Transverse colon (tissue), 4 donors: Measurements from ENCODE around the gene ZSWIM2. TPM values are rescaled to one million over a fixed set of nuclear protein-coding genes. Genes with fewer than 3 reads are reported as not detected.
"Not testable (repeated sequence)": the region's sequence is repeated elsewhere in the genome, so short reads cannot be mapped to it uniquely, and the experiment has no call there.

ENCODE experiments used
- DNase-seq: peaks from one replicate; pipeline ENCODE4 v3.0.0-alpha.2; 2019
- H3K27ac ChIP-seq, 4 donors: fragments of 200-600 bp; sonication (generic); 2 replicates each; pipeline ENCODE4 v1.5.1; 2016 to 2018; ENCODE audit warnings: inconsistent platforms in 4 of 4
- H3K27me3 ChIP-seq: fragments of 200-600 bp; sonication (generic); 2 replicates; pipeline ENCODE4 v1.5.1; 2017; ENCODE audit warnings: inconsistent platforms
- H3K36me3 ChIP-seq, 4 donors: fragments of 200-600 bp; sonication (generic); 2 replicates each; pipeline ENCODE4 v1.5.1; 2017 to 2019; ENCODE audit warnings: inconsistent platforms in 4 of 4
- H3K4me1 ChIP-seq, 4 donors: fragments of 200-600 bp; sonication (generic); 2 replicates each; pipeline ENCODE4 v1.5.1; 2017 to 2020; ENCODE audit warnings: inconsistent platforms in 4 of 4
- H3K4me3 ChIP-seq, 4 donors: fragments of 200-600 bp; sonication (generic); 1 replicate in 1 of 4; 2 replicates in 3 of 4; pipeline versions ENCODE4 v1.5.1 to v1.6.1; 2017 to 2019; ENCODE audit warnings: inconsistent platforms in 4 of 4
- H3K9me3 ChIP-seq, 2 donors: fragments of 200-600 bp; sonication (generic); 2 replicates each; pipeline ENCODE4 v1.5.1; 2017 to 2019; ENCODE audit warnings: inconsistent platforms in 2 of 2
- EP300 ChIP-seq: sonication (generic); formaldehyde crosslinking; IDR thresholded peaks from one replicate; pipeline ENCODE4 v1.6.1; 2017; ENCODE audit warnings: antibody characterized with exemption, low read depth
- POLR2A ChIP-seq: fragments of 450-650 bp; IDR thresholded peaks from one replicate; pipeline ENCODE4 v1.6.1; 2016; ENCODE audit warnings: antibody characterized with exemption, mild to moderate bottlenecking, moderate library complexity
- POLR2AphosphoS5 ChIP-seq, 3 donors: sonication (generic); formaldehyde crosslinking; IDR thresholded peaks; one replicate each; pipeline ENCODE4 v1.6.1; 2016; ENCODE audit warnings: antibody characterized with exemption in 3 of 3
- WGBS, 2 donors: methylation state at CpG; one replicate each; pipeline ENCODE4 v1.1.5; 2018; ENCODE audit warnings: low coverage in 1 of 2; 5-methylcytosine and 5-hydroxymethylcytosine counted together
- in situ Hi-C, 4 donors: fragments of 200-750 bp; cut with MboI; loops; one replicate each; pipeline versions ENCODE4 v1.15.0 to v1.15.1; 2017; ENCODE audit warnings: low sequenced_read_pairs in 3 of 4, low pct_ligation_motif_present in 1 of 4, low pct_unique_long_range_greater_than_20kb in 1 of 4
- intact Hi-C: fragments of 100-400 bp; cut with DNase I; formaldehyde crosslinking; loops from one replicate; pipeline ENCODE4 v1.15.1; 2023; ENCODE audit warnings: low total_unique reads
- total RNA-seq, 4 donors: library from RNA; depleted of rRNA; stranded (reverse); fragments of >200 nt; gene quantifications; one replicate each; pipeline ENCODE4 v1.1.0, GENCODE V29; 2016
- TF ChIP-seq, protein P1 (sequence below), 5 experiments: fragments of 200-600 bp in 3 of 5; fragments of 450-650 bp in 2 of 5; sonication (generic) in 3 of 5; IDR thresholded peaks; 1 replicate in 2 of 5; 2 replicates in 3 of 5; pipeline ENCODE4 v1.5.1; 2016 to 2017; ENCODE audit warnings: antibody characterized with exemption in 5 of 5, inconsistent platforms in 3 of 5, mild to moderate bottlenecking in 2 of 5, moderate library complexity in 1 of 5

Gene ZSWIM2
- total RNA-seq, 4 donors from 2014 or later: not detected

- TF ChIP-seq, protein P1, sequence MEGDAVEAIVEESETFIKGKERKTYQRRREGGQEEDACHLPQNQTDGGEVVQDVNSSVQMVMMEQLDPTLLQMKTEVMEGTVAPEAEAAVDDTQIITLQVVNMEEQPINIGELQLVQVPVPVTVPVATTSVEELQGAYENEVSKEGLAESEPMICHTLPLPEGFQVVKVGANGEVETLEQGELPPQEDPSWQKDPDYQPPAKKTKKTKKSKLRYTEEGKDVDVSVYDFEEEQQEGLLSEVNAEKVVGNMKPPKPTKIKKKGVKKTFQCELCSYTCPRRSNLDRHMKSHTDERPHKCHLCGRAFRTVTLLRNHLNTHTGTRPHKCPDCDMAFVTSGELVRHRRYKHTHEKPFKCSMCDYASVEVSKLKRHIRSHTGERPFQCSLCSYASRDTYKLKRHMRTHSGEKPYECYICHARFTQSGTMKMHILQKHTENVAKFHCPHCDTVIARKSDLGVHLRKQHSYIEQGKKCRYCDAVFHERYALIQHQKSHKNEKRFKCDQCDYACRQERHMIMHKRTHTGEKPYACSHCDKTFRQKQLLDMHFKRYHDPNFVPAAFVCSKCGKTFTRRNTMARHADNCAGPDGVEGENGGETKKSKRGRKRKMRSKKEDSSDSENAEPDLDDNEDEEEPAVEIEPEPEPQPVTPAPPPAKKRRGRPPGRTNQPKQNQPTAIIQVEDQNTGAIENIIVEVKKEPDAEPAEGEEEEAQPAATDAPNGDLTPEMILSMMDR (IDR thresholded peaks at IDR 0.05): no peak
- no peak for TF ChIP-seq POLR2A
- no peak for TF ChIP-seq POLR2AphosphoS5 (IDR thresholded peaks at IDR 0.05)
- no peak for TF ChIP-seq EP300
- DNase-seq: no peak
- no peaks in the 10 kb centered on the region for H3K36me3 ChIP-seq
- H3K9me3 ChIP-seq: no peaks in the 10 kb centered on the region
- intact Hi-C loops (no loop called here), in situ Hi-C loops (no loop called here)
- H3K4me3 ChIP-seq: no peak overlapping the region
- H3K27ac ChIP-seq: no peak overlapping the region
- 67 to 78% methylated on average over 1 to 2 of the region's 2 CpGs for WGBS, 2 donors
- H3K4me1 ChIP-seq: no peaks in the 10 kb centered on the region
- no peaks in the 10 kb centered on the region for H3K27me3 ChIP-seq
These were observed 26.6 kb downstream of the ZSWIM2 start for GRCh38 chr2:186822323-186822722.

DNA sequence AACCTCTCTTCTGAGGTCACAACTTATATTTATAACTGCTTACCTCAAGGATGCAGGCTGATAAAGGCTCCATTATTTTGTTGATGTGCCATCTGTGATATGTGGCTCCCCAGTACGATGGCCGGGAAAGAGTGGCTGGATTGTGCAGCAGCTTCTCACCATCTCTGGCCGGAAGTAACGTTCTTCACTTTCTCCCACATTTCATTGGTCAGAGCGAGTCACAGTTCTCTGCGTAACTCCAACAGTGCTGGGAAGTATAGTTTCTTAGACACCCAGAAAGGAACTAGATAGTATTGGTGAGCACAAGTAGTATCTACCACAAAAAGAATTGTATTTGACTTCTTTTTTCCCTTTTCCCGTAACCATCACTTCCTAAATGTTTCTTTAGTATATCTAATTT, 28.7 kb downstream of the ZSWIM2 start:
- DNase-seq: no peak
- 90 to 92% methylated on average over 1 to 7 of the region's 7 CpGs for WGBS, 2 donors
- peaks cover 0 to 5% of the 10 kb centered on the region in 2 donors for H3K9me3 ChIP-seq
- no peak for TF ChIP-seq EP300
- no peak for TF ChIP-seq POLR2A
- no peak for TF ChIP-seq POLR2AphosphoS5 (IDR thresholded peaks at IDR 0.05)
- TF ChIP-seq, protein P1 (IDR thresholded peaks at IDR 0.05): no peak
- no peak overlapping the region for H3K4me3 ChIP-seq
- in situ Hi-C loops: no loop called here
- H3K36me3 ChIP-seq: no peaks in the 10 kb centered on the region
- H3K27ac ChIP-seq: no peak overlapping the region
- H3K27me3 ChIP-seq: no peaks in the 10 kb centered on the region
- no peaks in the 10 kb centered on the region for H3K4me1 ChIP-seq
- intact Hi-C loops: no loop called here

DNA sequence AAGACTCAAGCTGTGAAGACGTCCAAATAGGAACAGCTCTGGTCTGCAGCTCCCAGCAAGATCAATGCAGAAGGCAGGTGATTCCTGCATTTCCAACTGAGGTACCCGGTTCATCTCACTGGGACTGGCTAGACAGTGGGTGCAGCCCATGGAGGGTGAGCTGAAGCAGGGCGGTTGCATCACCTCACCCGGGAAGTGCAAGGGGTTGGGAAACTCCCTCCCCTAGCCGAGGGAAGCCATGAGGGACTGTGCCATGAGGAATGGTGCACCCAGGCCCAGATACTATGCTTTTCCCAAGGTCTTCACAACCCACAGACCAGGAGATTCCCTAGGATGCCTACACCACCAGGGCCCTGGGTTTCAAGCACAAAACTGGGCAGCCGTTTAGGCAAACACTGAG, 37.2 kb downstream of the ZSWIM2 start:
- 85 to 100% methylated on average over 2 to 6 of the region's 6 CpGs for WGBS, 2 donors
- H3K4me3 ChIP-seq, intact Hi-C loops, H3K36me3 ChIP-seq, H3K9me3 ChIP-seq, DNase-seq, H3K27me3 ChIP-seq, H3K27ac ChIP-seq, H3K4me1 ChIP-seq, in situ Hi-C loops: not testable (repeated sequence)

DNA sequence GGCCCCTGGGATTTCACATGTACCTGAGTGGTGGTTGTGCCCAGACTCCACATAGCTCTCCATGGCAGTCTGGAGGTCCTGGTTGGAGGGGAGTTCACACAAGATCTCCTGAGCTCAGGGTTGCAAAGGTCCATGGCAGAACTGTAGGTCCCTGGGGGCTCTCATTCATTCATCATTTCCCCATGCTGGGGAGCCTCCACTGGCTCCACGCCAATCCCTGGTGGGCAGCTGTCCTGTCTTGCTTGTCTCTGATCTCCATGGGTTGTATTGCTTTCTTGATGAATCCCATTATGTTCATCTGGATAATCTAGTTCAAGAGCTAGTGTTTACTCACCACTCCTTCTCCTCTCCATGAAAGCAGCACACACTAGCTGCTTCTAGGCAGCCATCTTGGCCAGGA, 42.4 kb downstream of the ZSWIM2 start:
- Histone ChIP-seq H3K4me1 (no peaks in the 10 kb centered on the region), H3K36me3 (no peaks in the 10 kb centered on the region), H3K27ac (no peak overlapping the region), H3K4me3 (no peak overlapping the region), H3K9me3 (no peaks in the 10 kb centered on the region), H3K27me3 (no peaks in the 10 kb centered on the region)
- no peak for TF ChIP-seq POLR2A
- no peak for TF ChIP-seq EP300
- in situ Hi-C loops (no loop called here), intact Hi-C loops (no loop called here)
- no peak for DNase-seq
- 67 to 88% methylated on average over 1 of the region's 1 CpG for WGBS, 2 donors

GRCh38 chr2:186798604-186799003, 50.4 kb downstream of the ZSWIM2 start:
- DNase-seq, H3K36me3 ChIP-seq, H3K4me3 ChIP-seq, intact Hi-C loops, in situ Hi-C loops, H3K4me1 ChIP-seq, H3K27me3 ChIP-seq, H3K9me3 ChIP-seq, H3K27ac ChIP-seq: not testable (repeated sequence)
- 44 to 59% methylated on average over 1 of the region's 1 CpG for WGBS, 2 donors

DNA sequence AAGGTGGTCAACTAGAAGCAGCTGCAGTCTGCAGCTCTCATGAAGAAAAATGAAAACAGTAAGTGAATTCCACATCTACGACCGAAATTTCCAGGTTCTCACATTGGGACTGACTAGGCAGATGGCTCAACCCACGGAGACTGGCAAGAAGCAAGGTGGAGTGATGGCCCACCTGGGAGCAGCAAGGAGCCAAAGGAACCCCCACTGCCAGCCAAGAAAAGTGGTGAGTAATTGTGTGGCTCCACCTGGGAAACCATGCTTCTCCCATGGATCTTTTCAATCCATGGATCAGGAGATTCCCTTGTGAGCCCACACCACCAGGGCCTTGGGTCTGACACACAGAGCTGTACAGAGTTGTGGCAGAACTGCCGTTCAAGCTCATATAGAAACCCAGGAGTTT, 64.0 kb downstream of the ZSWIM2 start:
- 76 to 90% methylated on average over 4 of the region's 4 CpGs for WGBS, 2 donors
- H3K9me3 ChIP-seq: peaks cover 0 to 7% of the 10 kb centered on the region in 2 donors
- H3K4me3 ChIP-seq: no peak overlapping the region
- no peak for DNase-seq
- intact Hi-C loops (no loop called here), in situ Hi-C loops (no loop called here)
- H3K4me1 ChIP-seq: no peaks in the 10 kb centered on the region
- H3K27ac ChIP-seq: no peak overlapping the region
- TF ChIP-seq, protein P1 (IDR thresholded peaks at IDR 0.05): no peak
- TF ChIP-seq POLR2A (no peak), POLR2AphosphoS5 (IDR thresholded peaks at IDR 0.05) (no peak), EP300 (no peak)
- H3K27me3 ChIP-seq: no peaks in the 10 kb centered on the region
- H3K36me3 ChIP-seq: no peaks in the 10 kb centered on the region
